ENCODE data around the gene MTMR4. TPM values are rescaled to one million over a fixed set of nuclear protein-coding genes. Genes with fewer than 3 reads are reported as not detected.
"Not testable (repeated sequence)": the region's sequence is repeated elsewhere in the genome, so short reads cannot be mapped to it uniquely, and the experiment has no call there.

MTMR4 gene
- polyA plus RNA-seq, 2 of the 4 experiments (the other 2 are of a cell fraction), result 13.8 to 20.0 TPM

- no peak for TF ChIP-seq HOXB13 (CRISPR knock-in tag; IDR thresholded peaks at IDR 0.05; ENCODE audit: low read depth)
- no peak for TF ChIP-seq MAX (IDR thresholded peaks at IDR 0.05)
- TF ChIP-seq KDM1A (IDR thresholded peaks at IDR 0.05; ENCODE audit: low read depth), result no peak
- no peak for TF ChIP-seq ATOH8 (CRISPR knock-in tag; IDR thresholded peaks at IDR 0.05; ENCODE audit: low read depth)
- TF ChIP-seq E2F6 (IDR thresholded peaks at IDR 0.05; ENCODE audit: borderline replicate concordance, low read depth), result no peak
- TF ChIP-seq EHMT2 (IDR thresholded peaks at IDR 0.05; ENCODE audit: low read depth), result no peak
Measured at GRCh38 chr17:58488428-58488890, 26.0 kb downstream of the MTMR4 start (continued).

GRCh38 chr17:58487589-58488427, 26.6 kb downstream of the MTMR4 start, which contains the start of gene HSF5:
Gene HSF5, minus strand, starts transcription at chr17:58488408. Its CDS starts 134 bp downstream, at chr17:58488274.
- H3K4me2 ChIP-seq, result no peak within 1 kb of the TSS
- DNase-seq (ENCODE audit: low read depth in 1 of 2, low spot score in 1 of 2) (no peak), ATAC-seq (no peak), FAIRE-seq (no peak)
- H3K9me3 ChIP-seq, result no peaks in the 10 kb centered on the region
- no peaks in the 10 kb centered on the region for H3K4me1 ChIP-seq
- ChIA-PET POLR2A (no interaction called here), CTCF (interaction anchor here (0.8 kb wide), 1 partner anchor 10 kb away, joined by 3 read pairs; no protein-coding TSS in a partner anchor)
- H3K27ac ChIP-seq, result no peak within 1 kb of the TSS
- no peak for TF ChIP-seq RARB (CRISPR knock-in tag; IDR thresholded peaks at IDR 0.05)
- TF ChIP-seq ZSCAN20 (CRISPR knock-in tag; IDR thresholded peaks at IDR 0.05), result no peak
- TF ChIP-seq RNF2 (IDR thresholded peaks at IDR 0.05; ENCODE audit: borderline replicate concordance, low read depth), result no peak
- no peak for TF ChIP-seq HDAC2 (IDR thresholded peaks at IDR 0.05)
- no peak for TF ChIP-seq HOXB5 (CRISPR knock-in tag; IDR thresholded peaks at IDR 0.05)
- no peak within 1 kb of the TSS for H3K4me3 ChIP-seq
- WGBS (ENCODE audit: missing lambda C conversion rate), result 97% methylated on average over 98 of the region's 98 CpGs

GRCh38 chr17:58484600-58484999, 29.8 kb downstream of the MTMR4 start:
- no peak overlapping the region for H3K27ac ChIP-seq
- FAIRE-seq (no peak), ATAC-seq (no peak), DNase-seq (ENCODE audit: low read depth in 1 of 2, low spot score in 1 of 2) (no peak)
- CTCF ChIA-PET, result interaction anchor here (0.7 kb wide), 1 partner anchor 9 kb away, joined by 4 read pairs; no protein-coding TSS in a partner anchor
- no peaks in the 10 kb centered on the region for H3K9me3 ChIP-seq
- H3K4me3 ChIP-seq, result no peak overlapping the region
- no peak overlapping the region for H3K4me2 ChIP-seq
- no peaks in the 10 kb centered on the region for H3K4me1 ChIP-seq
- WGBS (ENCODE audit: missing lambda C conversion rate), result 74% methylated on average over 3 of the region's 3 CpGs
- POLR2A ChIA-PET, result no interaction called here
- TF ChIP-seq SREBF2 (IDR thresholded peaks at IDR 0.05) (no peak), HES2 (IDR thresholded peaks at IDR 0.05) (no peak), CBX2 (IDR thresholded peaks at IDR 0.05; ENCODE audit: borderline replicate concordance, low read depth) (no peak), BCL3 (IDR thresholded peaks at IDR 0.05) (no peak), NFE2L2 (conservative IDR thresholded peaks at IDR 0.05; ENCODE audit: low read length) (no peak), CBX8 (IDR thresholded peaks at IDR 0.05) (no peak), ZC3H11A (IDR thresholded peaks at IDR 0.05) (no peak), JUNB (IDR thresholded peaks at IDR 0.05) (no peak), CEBPB (IDR thresholded peaks at IDR 0.05) (no peak), ATOH8 (CRISPR knock-in tag; IDR thresholded peaks at IDR 0.05; ENCODE audit: low read depth) (no peak), EHF (CRISPR knock-in tag; IDR thresholded peaks at IDR 0.05) (no peak), MAFK (IDR thresholded peaks at IDR 0.05; ENCODE audit: partially characterized antibody) (no peak), KDM1A (IDR thresholded peaks at IDR 0.05; ENCODE audit: low read depth) (no peak), RCOR1 (IDR thresholded peaks at IDR 0.05; ENCODE audit: low read depth, low read length) (no peak), EP300 (IDR thresholded peaks at IDR 0.05) (no peak), HDAC2 (IDR thresholded peaks at IDR 0.05) (no peak), POLR2AphosphoS2 (conservative IDR thresholded peaks at IDR 0.05; ENCODE audit: low read length) (no peak), FOSB (CRISPR knock-in tag; IDR thresholded peaks at IDR 0.05) (no peak), E2F6 (IDR thresholded peaks at IDR 0.05; ENCODE audit: borderline replicate concordance, low read depth) (no peak)

GRCh38 chr17:58481798-58482197, 32.6 kb downstream of the MTMR4 start:
- POLR2A ChIA-PET; H3K4me1 ChIP-seq; H3K4me2 ChIP-seq; FAIRE-seq; H3K4me3 ChIP-seq; ATAC-seq; H3K9me3 ChIP-seq; DNase-seq (ENCODE audit: low read depth in 1 of 2, low spot score in 1 of 2); H3K27ac ChIP-seq: not testable (repeated sequence)
- WGBS (ENCODE audit: missing lambda C conversion rate), result 40% methylated on average over 5 of the region's 5 CpGs
- CTCF ChIA-PET, result interaction anchor here (0.6 to 1.6 kb wide), 4 partner anchors 28 to 164 kb away, joined by 3 to 4 read pairs (median 3); no protein-coding TSS in a partner anchor

All from A549 (cell line).